HG02763 (cell line): ENCODE results near the gene GARIN5B.

ENCODE experiments used
- ATAC-seq: cut with Tn5 transposase; IDR thresholded peaks from one replicate; pipeline ENCODE4 v1.9.1; 2021; ENCODE audit warnings: mild to moderate bottlenecking, moderate library complexity; ENCODE audit not compliant: unreplicated experiment

The GARIN5B gene

GRCh38 chr19:55325172-55325571 lies 37.9 kb downstream of the GARIN5B start, which contains the start of gene TMEM150B:
Gene TMEM150B, minus strand, starts transcription at chr19:55325341. Its CDS starts 4,305 bp downstream, at chr19:55321036.
- ATAC-seq, result no peak

GRCh38 chr19:55324662-55325061 lies 38.4 kb downstream of the GARIN5B start:
- ATAC-seq, result no peak

- no peak for ATAC-seq
These were observed 40.7 kb downstream of the GARIN5B start for GRCh38 chr19:55322204-55322885.

- no peak for ATAC-seq
These were observed 41.5 kb downstream of the GARIN5B start for GRCh38 chr19:55321466-55322137.

- ATAC-seq, result no peak
These were observed 42.1 kb downstream of the GARIN5B start for GRCh38 chr19:55320844-55321419.

- ATAC-seq, result no peak
These were observed 43.3 kb downstream of the GARIN5B start for GRCh38 chr19:55319785-55320184.

GRCh38 chr19:55316646-55317045 lies 46.4 kb downstream of the GARIN5B start:
- no peak for ATAC-seq

- ATAC-seq, result no peak
These were observed 47.0 kb downstream of the GARIN5B start for GRCh38 chr19:55315956-55316525.

- no peak for ATAC-seq
These were observed 48.7 kb downstream of the GARIN5B start for GRCh38 chr19:55314396-55314795.

- no peak for ATAC-seq
These were observed 50.2 kb downstream of the GARIN5B start for GRCh38 chr19:55312621-55313512.

- ATAC-seq, result no peak
These were observed 51.3 kb downstream of the GARIN5B start for GRCh38 chr19:55311797-55312196.

- no peak for ATAC-seq
These were observed 51.7 kb downstream of the GARIN5B start for GRCh38 chr19:55311397-55311796.

GRCh38 chr19:55310498-55310897 lies 52.6 kb downstream of the GARIN5B start:
- no peak for ATAC-seq

GRCh38 chr19:55309448-55309847 lies 53.6 kb downstream of the GARIN5B start:
- no peak for ATAC-seq

GRCh38 chr19:55308281-55308680 lies 54.8 kb downstream of the GARIN5B start:
- no peak for ATAC-seq

GRCh38 chr19:55306712-55307111 lies 56.3 kb downstream of the GARIN5B start:
- ATAC-seq, result no peak

GRCh38 chr19:55305983-55306562 lies 57.0 kb downstream of the GARIN5B start:
- ATAC-seq, result no peak

GRCh38 chr19:55305491-55305890 lies 57.6 kb downstream of the GARIN5B start:
- no peak for ATAC-seq

- ATAC-seq, result no peak
These were observed 58.1 kb downstream of the GARIN5B start for GRCh38 chr19:55304980-55305379.
